NCI-H1048 (cell line): ENCODE data around the gene PRIMA1.

Source experiments
- DNase-seq: peaks from one replicate; lab custom pipeline; 2025; lab: John Stamatoyannopoulos, UW

Gene PRIMA1

DNA sequence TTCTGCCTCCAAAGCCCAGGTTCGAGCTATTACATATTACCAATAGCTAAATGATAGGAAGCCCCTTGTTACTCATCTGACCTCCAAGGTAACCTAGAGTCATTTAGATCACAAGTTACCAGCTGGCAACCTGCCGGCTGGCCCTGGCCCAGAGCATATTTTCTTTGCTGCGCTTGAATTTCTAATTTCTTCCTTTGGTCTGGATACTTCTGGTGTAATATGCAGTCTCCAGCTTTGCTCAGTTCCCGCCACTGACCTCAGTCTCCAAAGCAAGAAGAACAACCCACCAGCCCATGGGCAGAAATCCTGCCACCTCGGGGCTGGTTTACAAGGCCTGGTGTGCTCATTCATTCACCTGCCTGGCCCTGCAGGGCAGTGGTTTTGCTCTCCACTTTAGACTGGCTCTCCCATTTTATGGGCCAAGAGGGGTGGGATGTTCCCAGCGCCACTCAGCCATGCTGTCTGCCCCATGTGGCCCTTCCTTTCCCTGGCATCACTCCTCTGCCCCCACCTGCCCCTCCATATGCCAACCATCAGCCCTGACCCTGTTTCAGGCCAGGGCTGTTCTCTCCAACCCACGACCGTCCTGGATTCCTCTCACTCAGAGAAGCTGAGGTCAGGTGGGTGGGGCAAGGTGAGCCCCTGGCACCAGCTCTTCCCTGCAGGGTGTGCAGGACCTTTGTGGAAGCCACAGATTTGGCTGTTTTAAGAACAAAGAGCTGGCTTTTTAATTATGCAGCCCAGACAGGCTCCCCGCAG lies 76.0 kb downstream of the PRIMA1 start:
- no peak for DNase-seq

DNA sequence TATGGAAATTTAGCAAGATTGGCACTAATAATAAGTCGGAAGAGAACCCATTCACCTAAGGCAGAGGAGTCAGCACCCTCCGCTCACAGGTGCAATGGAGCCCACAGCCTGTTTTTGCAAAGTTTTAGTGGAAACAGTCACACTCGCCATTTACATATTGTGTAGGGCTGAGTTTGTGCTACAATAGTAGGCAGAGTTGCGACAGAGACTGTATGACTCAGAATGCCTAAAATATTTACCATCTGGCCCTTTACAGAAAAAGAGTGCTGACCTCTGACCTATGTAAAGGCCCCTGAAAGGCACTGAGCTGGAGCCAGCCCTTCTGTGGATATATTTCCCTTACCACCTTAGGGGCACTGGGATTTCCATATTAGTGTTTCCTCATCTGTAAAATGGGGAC lies 79.0 kb downstream of the PRIMA1 start:
- DNase-seq = no peak

DNA sequence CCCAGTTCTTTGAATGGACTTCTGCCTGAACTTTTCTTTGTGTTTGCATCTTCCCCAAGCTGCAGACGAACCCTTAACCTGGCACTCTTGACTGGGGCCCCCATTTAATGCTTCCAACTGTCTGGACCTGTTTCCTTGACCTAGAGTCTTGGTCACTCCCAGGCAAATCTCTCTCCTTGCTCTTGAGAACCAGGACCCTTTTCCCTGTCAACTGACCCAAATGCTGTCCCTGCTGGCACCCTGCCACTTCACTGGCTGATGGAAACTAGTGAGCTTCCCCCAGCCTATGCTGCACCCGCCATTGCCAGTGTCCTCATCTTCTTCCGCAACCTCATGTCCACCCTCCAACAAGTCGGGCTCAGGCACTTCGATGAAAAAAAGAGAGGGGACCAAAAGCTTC lies 79.5 kb downstream of the PRIMA1 start:
- DNase-seq = no peak

DNA sequence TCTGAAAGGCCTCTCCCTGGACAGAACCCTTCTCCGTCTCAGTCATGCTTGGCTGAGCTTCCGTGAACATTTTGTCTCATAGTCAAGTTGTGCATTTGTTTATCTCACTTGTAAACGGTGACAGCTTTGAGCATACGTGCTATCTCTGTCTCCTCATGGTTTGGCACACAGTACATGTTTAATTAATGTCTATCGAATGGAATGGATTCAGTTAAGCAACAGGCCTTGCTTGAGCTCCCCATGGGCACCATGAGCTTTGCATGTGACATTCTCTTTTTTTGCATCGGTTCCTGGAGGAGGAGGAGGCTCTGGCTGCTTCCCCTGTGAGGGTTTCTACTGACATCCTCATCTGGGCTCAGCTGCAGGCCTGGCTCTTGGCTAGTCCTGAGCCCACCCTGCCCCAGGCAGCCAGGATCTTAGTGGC lies 80.0 kb downstream of the PRIMA1 start:
- no peak for DNase-seq

DNA sequence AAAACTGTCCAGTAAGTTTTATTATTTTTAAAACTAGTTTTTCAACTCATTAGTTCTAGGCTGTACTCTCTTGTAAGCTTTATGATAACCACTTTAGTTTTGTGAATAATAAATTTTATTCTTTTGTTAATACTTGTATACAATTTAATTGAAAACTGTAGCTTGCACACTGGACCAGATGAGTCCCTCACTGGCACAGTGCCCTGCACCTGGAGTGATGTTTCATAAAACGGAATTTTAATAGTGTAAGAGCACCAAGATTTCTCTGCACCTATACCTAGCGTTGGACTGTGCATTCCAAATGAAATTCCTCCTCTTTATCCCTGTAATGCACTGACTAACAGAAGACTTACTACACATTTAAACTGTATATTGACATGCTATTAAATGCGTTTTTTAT lies 80.8 kb downstream of the PRIMA1 start:
- no peak for DNase-seq

DNA sequence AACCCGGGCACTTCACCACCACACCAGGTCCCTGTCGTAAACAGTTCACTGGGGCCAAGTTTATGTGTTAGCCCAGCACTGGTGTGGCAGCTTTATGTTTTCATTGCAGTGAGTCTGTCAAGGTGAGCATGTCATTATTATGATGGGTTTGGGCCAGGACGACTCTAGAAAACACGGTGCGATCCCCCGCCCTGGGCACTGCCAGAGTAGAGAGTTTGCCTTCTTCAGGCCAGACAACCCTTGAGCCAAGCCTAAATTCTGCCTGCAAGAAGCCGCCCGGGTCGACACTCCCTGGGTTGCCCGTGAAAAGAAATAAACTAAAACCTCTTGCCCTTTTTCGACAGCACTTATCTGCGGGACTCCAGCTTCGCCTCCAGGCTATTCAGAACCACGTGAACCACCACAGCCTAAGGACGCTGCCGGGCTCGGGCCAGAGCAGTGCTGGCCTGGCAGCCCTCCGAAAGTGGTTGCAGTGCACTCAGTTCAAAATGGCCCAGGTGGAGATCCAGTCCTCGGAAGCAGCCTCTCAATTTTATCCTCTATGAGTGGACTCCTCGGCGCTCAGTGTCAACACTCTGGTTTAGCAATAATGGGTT lies 81.8 kb downstream of the PRIMA1 start:
- no peak for DNase-seq

DNA sequence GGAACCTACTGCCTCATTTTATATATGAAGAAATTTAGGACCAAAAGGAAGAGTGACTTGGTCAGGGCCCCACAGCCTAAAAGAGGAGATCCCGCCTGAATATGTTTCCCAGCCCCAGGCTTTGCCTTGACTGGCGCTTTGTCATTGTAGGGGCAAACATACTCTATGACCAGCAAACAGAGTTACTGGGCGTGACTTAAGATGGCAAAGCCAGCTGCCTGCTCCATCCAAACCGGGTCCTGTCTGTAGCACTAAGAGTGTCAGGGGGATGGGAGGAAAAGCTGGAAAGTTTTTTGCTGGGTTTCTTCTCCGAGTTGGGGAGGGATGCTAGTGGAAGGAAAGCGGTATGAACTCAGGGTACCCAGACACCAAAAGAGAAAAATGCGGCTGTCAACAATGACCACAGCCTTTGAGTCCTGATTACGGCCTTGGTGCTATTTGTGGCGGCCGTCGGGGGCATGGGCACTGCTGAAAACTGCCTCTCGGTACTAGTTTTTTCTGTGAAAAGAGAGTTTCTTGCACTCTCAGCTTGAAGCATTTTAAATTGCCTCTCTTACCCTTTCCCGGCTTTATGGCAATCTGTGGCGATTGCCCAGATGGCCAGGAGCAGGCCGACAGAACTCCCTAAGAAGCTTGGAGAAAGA lies 82.7 kb downstream of the PRIMA1 start:
- no peak for DNase-seq

DNA sequence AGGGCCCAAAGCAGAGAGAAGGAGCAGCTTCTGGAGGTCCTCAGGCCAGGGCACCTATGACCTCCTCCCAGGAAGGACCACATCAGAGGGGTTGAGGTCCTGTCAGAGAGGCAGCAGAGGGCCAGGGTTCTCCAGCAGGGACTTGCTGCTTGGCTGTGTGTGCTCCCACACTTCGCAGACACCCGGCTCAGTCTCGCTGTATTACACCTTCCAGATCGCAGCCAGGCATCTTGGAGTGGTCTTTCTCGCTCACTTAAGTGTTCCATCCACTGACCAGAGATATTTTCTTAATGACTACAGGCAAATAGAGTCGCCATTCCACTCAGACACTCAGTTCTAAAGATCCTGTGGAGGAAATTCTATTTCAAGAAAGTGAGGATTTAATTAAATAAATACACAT lies 84.3 kb downstream of the PRIMA1 start:
- no peak for DNase-seq

DNA sequence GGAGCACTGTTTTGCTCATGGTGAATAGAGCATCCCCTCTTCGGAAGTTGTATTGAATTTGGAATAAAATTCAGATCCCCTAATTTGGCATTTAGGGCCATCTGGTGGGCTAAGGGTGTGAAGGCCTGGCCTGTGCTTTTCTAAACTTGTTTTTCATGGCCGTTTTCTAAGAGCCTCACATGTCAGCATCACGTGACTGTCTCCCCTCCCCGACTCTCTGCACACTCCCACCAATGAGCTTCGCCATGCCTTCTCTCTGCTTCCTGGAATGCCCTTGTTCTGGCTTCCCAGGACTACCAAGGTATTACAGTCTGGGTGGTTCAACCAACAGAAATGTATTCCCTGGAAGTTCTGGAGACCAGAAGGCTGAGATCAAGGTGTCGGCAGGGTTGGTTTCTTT lies 85.3 kb downstream of the PRIMA1 start:
- DNase-seq = no peak

DNA sequence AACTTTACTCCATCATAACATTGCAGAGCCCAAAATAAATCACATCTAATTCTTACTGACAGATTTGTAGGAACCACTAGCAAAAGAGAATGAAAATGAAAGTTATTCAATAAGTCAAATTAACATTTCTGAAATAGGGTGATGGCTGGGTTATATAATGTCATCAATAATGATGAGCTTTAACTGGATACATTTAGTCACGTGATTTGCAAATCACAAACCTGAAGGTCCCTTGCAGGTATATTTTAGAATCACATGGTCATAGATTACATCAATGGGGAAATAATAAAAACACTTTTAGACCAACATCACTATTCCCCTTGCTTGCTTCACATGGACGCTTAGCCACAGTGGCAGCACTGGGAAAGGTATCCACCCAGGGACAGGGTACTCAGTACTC lies 86.7 kb downstream of the PRIMA1 start:
- DNase-seq = no peak

DNA sequence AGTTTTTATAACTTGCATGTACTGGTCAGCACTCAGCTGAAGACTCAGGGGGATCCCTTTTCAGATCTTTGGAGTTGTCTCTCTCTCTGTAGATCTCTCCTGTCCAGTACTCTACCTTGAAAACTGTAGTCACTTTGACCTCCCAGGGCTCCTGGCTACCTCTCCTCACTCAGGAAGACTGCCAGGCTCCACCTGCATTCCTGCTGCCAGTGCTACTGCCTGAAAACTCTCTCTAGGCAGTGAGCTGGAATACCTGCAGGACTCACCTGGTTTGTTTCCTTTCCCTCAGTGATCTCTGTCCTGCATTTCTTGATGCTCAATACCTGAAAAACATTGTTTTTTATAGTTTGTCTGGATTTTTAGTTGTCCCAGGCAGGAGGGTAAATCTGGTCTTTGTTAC lies 87.4 kb downstream of the PRIMA1 start:
- DNase-seq = no peak

DNA sequence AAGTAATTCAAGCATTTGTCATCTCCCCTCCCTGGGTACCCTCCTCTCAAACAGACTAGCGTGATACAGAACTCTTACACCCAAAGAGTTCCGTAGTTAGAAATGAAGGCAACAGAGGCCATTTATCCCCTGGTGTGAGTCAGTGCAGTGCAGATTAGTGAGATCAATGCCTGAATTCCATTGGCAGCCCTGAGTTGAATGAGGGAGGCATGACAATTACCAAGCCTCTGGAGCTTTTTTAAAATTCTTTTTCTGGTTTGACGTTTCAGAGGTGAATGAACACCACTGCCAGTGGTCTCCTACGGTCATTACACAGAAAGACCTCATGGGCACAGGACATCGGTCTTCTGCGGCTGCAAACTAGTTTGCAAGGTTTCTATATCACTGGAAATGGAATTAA lies 94.4 kb downstream of the PRIMA1 start:
- DNase-seq = no peak

DNA sequence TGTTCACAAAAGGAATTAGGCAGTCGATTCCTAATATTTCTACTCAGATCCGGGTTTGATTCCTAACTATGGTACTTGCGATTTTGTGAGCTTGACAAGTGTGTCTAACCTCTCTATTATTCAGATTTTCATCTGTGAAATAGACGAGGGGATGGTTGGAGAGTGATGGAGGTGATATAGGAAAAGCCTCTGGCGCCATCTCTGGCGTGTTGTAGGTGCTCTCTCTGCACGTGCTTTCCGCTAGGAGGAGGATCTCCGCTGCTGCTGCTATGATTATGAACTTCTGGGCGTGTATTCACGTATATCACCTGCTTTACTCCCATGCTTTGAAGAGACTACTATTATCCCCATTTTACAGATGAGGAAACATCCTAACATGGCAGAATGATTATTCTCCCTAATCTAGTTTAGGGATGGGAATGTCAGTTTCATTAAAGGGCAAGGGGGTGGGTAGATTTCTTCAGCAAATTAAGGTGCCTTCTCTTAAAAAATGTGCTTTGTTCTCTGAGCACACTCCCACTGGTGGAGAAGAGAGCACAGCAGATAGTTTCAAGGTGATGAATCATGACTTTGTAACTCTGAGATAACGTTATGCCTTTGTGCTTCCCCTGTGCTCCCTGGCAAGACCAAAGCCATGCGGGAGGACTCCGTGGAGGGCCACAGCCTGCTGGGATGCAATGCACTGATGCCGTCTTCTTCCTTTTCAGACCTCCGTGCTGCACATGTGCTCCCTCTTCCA lies 97.1 kb downstream of the PRIMA1 start:
- no peak for DNase-seq

DNA sequence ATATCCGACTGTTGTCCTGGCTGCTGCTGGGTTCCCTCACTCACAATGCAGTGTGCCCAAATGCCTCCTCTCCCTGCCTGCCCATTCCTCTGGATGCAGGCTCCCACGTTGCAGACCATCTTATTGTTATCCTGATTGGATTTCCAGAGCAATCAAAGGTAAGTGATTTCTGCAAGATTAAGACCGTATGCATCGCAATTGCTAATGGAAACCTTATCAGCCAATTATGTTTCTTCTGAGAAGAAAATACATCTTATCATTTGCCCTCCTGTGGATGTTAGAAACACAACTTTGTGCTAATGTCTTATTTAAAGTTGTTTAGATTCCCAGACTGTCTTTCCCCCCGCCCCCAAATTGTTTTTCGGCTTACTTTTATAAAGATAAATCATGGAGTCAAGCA lies 98.1 kb downstream of the PRIMA1 start:
- no peak for DNase-seq

DNA sequence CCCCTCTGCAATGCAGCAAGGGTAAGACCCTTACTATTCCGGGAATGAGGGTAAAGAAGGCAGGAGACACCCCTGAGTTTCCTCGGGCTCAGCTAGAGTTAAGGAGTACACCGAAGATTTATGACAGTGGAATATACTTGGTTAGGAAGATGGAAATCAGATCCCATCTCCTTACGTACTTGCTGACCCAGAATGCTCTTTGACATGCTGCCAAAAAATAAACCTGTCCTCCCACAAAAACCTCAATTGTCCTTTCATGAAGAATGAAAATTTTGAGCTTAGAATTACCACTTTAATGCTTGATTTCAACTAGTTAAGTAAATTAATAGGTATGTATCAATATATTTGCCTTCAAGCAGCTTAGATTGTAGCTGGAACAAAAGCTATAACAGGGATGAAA lies 99.5 kb downstream of the PRIMA1 start:
- DNase-seq = no peak

DNA sequence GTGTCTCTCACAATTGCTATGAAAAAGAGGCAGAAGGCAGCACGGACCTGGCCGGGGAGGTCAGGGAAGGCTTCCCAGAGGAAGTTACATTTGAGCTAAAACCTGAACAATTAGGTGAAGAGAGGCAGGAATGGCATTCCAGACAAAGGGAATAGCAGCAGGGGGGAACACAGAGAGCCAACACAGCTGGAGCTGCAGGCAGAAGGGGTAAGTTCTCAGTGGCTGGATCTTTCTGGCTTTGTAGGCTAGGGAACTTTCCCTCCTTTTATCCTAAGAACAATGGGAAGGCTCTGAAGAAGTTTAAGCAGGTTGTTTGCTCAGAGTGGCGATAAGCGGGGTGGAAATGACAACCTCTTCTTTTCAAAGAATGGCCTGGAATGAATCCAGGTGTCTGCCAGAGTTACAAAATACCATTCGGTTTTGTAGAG lies 100.0 kb downstream of the PRIMA1 start:
- DNase-seq = no peak

DNA sequence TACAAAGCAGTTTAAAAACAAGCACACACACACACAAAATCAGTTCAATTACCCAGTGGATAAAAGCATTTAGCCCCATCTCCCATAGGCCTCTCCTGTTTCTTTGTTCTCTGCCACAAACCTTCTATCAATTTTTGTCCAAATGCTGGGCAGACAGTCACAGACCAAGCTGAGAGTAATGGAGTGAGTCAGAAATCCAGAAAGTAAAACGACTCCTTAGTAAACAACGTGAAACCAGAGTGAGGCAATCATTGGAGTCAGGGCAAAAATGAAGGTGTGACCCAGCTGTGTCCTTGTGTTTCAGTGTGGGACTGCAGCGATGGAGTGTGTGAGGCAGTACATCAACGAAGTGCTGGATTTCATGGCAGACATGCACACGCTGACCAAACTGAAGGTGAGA lies 102.0 kb downstream of the PRIMA1 start:
- DNase-seq = no peak

DNA sequence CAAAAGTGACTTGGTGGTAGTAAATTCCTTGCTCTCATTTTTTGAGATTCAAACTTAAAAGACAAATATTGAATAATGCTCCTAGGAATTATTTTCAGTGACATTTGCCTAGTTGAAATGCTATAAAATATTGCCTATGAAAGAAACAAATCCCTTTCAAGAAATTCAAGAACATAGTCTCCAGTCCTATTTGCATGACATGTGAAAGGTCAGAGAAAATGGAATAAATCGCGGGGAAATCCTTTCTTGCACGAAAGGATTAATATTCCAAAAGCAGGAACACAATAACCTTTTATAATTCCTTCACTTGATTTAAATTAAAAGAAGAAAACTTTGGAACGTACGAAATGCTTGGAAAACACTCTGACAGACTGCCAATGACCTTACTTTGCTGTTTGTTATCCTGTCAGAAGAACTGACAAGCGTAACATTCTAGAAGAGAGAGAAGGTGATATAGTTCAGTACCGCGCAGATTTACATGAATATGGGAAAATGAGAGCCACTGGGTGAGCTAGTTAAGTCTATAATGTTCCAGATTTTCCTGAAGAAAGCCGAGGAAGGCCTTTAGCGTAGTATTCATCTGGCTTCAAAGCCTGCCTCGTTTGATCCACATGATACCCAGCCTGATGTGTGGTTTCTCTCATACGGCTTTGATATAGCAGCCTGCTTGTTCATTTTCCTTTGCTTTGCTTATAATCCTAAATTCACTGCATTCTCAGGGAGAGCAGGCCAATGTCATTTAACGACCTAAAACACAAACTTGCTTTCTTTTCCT lies 103.0 kb downstream of the PRIMA1 start:
- no peak for DNase-seq

DNA sequence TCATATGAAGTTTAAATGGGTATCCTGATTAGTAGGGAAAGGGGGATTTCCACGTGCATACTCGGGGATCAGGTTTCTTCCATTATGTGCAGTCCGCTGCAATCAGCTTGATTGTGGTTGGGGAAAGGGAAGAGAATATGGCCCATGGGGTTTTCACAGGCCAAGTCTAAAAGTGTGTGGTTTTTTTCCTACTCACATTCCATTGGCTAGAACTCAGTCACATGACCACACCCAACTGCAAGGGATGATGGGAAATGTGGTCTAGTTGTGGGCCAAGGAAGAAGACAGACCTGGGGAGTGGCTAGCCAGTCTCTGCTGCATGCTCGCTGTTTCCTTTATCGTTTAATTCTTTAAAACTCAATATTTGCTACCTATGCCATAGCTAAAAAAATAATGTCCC lies 105.1 kb downstream of the PRIMA1 start:
- no peak for DNase-seq

DNA sequence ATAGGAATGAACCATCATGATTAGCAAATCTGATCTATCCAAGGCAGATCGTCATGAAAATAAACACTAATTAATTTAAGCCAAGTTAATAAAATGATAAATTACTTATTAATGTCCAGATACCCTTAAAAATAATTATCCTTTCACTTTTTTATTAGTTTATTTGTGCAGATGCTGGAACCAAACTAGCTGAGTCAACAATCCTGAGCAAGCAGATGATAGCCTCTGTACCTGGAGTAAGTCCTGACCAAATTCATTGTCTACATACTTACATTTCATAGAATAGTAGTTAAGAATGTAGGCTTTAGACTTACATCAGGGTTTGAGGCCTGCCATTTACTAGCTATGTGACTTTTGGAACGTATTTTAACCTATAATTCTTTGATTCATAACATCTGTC lies 105.8 kb downstream of the PRIMA1 start:
- no peak for DNase-seq

DNA sequence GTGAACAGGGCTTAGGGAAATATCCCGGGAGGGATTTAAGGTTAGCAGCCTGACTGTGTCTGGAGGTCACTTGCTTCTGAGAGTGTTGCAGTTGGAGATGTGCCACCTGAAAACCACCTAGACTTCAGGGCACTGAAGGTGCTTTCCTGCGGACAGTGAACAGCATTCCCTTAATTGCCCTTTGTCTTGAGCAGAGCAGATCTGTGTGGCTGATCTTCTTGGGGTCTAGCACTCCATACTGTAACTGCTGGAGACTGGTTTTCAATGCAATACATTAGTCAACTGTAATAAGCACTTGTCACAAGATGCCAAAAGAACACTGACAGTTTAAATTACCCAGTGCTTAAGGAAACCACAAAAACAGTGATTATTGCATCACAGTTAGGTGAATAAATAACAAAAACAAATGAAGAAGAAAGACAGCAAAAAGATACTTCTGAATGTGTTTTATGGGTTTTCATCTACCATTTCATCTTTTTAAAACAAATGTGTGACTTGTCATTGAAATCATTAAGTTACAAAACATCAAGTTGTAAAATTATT lies 111.8 kb downstream of the PRIMA1 start:
- no peak for DNase-seq

DNA sequence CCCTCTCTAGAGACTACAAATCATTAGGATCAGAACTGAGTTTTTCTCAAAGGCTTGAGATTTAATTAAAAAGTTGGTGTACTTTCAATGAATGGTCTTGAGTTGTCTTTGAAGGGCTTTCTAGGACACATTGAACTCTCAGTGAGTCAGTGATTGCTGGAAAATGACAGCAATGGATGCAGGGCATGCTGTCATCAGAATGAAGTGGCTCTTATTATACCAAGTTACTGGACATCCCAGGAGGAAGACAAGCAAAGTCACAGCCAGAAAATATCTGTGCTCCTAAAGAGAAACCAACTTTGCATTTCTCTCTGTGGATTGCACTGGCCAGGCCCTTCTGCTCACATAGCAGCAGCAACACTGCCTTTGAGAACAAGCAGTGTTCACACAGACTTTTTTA lies 112.6 kb downstream of the PRIMA1 start:
- no peak for DNase-seq
